ENCODE results near the gene ALDH1A2.

Gene ALDH1A2

DNA sequence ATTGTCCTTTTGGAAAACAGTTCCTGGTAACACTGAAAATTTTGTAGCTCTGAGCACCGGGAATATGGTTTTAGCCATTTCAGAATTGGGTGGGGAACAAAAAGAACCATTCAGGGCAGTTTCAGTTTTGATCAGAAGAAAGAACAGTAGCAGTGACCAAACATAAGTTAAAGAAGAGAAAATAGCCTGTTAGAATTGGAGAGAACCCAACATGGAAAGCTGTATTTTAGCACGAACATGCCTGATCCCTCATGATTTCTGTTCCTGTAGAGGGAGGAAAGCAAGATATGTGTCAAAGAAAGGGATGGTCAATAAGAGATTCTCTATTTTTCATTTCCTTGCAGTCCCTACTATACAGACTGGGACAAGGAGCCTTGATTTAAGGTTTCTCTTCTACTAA is 119.9 kb downstream of the ALDH1A2 start:
- H4K5ac ChIP-seq (ENCODE audit: low read length) = no peak overlapping the region
- DNase-seq = no peak
- no peak overlapping the region for H3K27ac ChIP-seq (ENCODE audit: low read depth, low read length)
- no peaks in the 10 kb centered on the region for H3K79me1 ChIP-seq (ENCODE audit: low read length)
- H3K36me3 ChIP-seq (ENCODE audit: control insufficient read depth, insufficient read depth, low read length) = no peaks in the 10 kb centered on the region
- no peak overlapping the region for H2BK120ac ChIP-seq (ENCODE audit: low read depth, low read length)
- H3K23ac ChIP-seq (ENCODE audit: low read length) = no peak overlapping the region
- H3K18ac ChIP-seq (ENCODE audit: low read length) = no peak overlapping the region
- no peak overlapping the region for H3K4ac ChIP-seq (ENCODE audit: low read depth, low read length)
- no peak overlapping the region for H4K8ac ChIP-seq (ENCODE audit: low read depth, low read length)
- no peak overlapping the region for H3K9ac ChIP-seq (ENCODE audit: low read length)
- H3K4me3 ChIP-seq (ENCODE audit: low read length) = no peak overlapping the region
- H2AK5ac ChIP-seq (ENCODE audit: low read length) = no peak overlapping the region
- H3K4me2 ChIP-seq (ENCODE audit: low read length) = no peak overlapping the region
- WGBS (ENCODE audit: extremely low coverage, insufficient coverage, low lambda C conversion rate) = no CpG with 5 or more reads among the region's 2 CpGs
- H3K4me1 ChIP-seq (ENCODE audit: control insufficient read depth, low read depth, low read length) = no peaks in the 10 kb centered on the region
- H3K79me2 ChIP-seq (ENCODE audit: control insufficient read depth, insufficient read depth, low read length) = no peaks in the 10 kb centered on the region
- no peak overlapping the region for H2BK15ac ChIP-seq (replicated peaks; ENCODE audit: low read depth)
- H3K56ac ChIP-seq (ENCODE audit: low read length) = no peak overlapping the region
- H3K27me3 ChIP-seq (ENCODE audit: insufficient read depth, low read length, poor library complexity) = no peaks in the 10 kb centered on the region
- no peak overlapping the region for H2BK5ac ChIP-seq (ENCODE audit: low read length)

DNA sequence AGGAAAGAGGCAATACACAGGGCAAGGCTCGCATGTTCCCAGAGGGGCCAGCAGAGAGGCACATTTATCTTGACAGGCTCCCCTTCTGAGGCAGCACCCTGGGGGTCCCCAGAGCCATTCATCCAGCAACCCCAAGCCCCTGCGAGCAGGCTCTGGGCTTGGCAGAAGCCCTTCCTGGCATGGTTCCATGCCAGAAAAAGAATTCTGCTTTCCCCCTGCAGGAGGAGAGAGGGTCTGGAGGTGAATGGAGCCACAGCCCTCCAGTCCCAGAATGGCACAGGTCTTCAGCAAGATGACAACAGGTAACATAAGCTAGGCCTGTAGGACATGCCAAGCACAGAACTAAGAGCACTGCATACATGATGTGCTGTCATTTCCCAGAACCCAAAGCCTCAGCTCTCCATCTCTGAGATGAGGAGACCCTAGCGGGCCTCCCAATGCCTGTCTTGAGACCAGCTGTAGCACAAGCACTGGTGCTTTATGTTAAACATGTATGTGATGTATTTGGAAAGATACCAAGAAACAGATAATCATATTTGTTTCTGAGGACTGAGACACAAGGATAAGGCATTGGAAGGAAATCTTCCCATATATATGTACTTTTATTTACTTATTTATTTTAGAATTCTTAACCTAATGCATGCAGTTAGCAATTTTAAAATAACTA is 121.6 kb downstream of the ALDH1A2 start:
- no peaks in the 10 kb centered on the region for H3K4me1 ChIP-seq (ENCODE audit: control insufficient read depth, low read depth, low read length)
- H4K5ac ChIP-seq (ENCODE audit: low read length) = no peak overlapping the region
- no peak overlapping the region for H2BK5ac ChIP-seq (ENCODE audit: low read length)
- no peak overlapping the region for H2AK5ac ChIP-seq (ENCODE audit: low read length)
- H3K9ac ChIP-seq (ENCODE audit: low read length) = no peak overlapping the region
- no peak overlapping the region for H3K23ac ChIP-seq (ENCODE audit: low read length)
- H4K8ac ChIP-seq (ENCODE audit: low read depth, low read length) = no peak overlapping the region
- no peaks in the 10 kb centered on the region for H3K36me3 ChIP-seq (ENCODE audit: control insufficient read depth, insufficient read depth, low read length)
- H2BK15ac ChIP-seq (replicated peaks; ENCODE audit: low read depth) = no peak overlapping the region
- H3K27me3 ChIP-seq (ENCODE audit: insufficient read depth, low read length, poor library complexity) = no peaks in the 10 kb centered on the region
- H2BK120ac ChIP-seq (ENCODE audit: low read depth, low read length) = no peak overlapping the region
- no peak overlapping the region for H3K4me2 ChIP-seq (ENCODE audit: low read length)
- H3K18ac ChIP-seq (ENCODE audit: low read length) = no peak overlapping the region
- H3K56ac ChIP-seq (ENCODE audit: low read length) = no peak overlapping the region
- no peak overlapping the region for H3K27ac ChIP-seq (ENCODE audit: low read depth, low read length)
- H3K79me1 ChIP-seq (ENCODE audit: low read length) = no peaks in the 10 kb centered on the region
- H3K4ac ChIP-seq (ENCODE audit: low read depth, low read length) = no peak overlapping the region
- DNase-seq = no peak
- H3K4me3 ChIP-seq (ENCODE audit: low read length) = no peak overlapping the region
- no CpG with 5 or more reads among the region's 3 CpGs for WGBS (ENCODE audit: extremely low coverage, insufficient coverage, low lambda C conversion rate)
- H3K79me2 ChIP-seq (ENCODE audit: control insufficient read depth, insufficient read depth, low read length) = no peaks in the 10 kb centered on the region

DNA sequence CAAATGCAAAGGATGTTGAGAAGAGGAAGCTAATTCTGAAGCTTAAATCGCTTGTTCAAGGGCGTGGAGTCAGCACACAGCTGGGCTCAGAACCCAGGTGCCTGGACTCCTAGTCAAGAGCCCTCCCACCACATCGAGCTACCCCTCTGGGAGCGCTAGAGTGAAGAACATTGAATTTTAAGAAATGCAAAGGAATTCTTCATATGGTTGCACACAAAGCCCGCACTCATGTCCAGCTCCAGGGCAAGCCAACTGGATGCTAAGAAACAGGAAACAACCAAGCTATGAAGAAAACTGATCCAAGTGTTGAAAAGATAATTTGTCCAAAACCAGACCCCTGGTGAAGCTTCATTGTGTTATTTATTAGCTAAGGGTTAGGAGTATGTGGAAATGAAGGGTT is 122.3 kb downstream of the ALDH1A2 start:
- H3K4me1 ChIP-seq (ENCODE audit: control insufficient read depth, low read depth, low read length) = no peaks in the 10 kb centered on the region
- H3K27ac ChIP-seq (ENCODE audit: low read depth, low read length) = no peak overlapping the region
- H3K4me2 ChIP-seq (ENCODE audit: low read length) = no peak overlapping the region
- H4K5ac ChIP-seq (ENCODE audit: low read length) = no peak overlapping the region
- no peaks in the 10 kb centered on the region for H3K79me1 ChIP-seq (ENCODE audit: low read length)
- H3K79me2 ChIP-seq (ENCODE audit: control insufficient read depth, insufficient read depth, low read length) = no peaks in the 10 kb centered on the region
- DNase-seq = no peak
- H3K18ac ChIP-seq (ENCODE audit: low read length) = no peak overlapping the region
- H2BK15ac ChIP-seq (replicated peaks; ENCODE audit: low read depth) = no peak overlapping the region
- no peak overlapping the region for H2AK5ac ChIP-seq (ENCODE audit: low read length)
- no peak overlapping the region for H3K56ac ChIP-seq (ENCODE audit: low read length)
- H3K23ac ChIP-seq (ENCODE audit: low read length) = no peak overlapping the region
- H4K8ac ChIP-seq (ENCODE audit: low read depth, low read length) = no peak overlapping the region
- no peak overlapping the region for H3K4ac ChIP-seq (ENCODE audit: low read depth, low read length)
- H3K27me3 ChIP-seq (ENCODE audit: insufficient read depth, low read length, poor library complexity) = no peaks in the 10 kb centered on the region
- no peak overlapping the region for H2BK5ac ChIP-seq (ENCODE audit: low read length)
- H3K36me3 ChIP-seq (ENCODE audit: control insufficient read depth, insufficient read depth, low read length) = no peaks in the 10 kb centered on the region
- no peak overlapping the region for H2BK120ac ChIP-seq (ENCODE audit: low read depth, low read length)
- H3K9ac ChIP-seq (ENCODE audit: low read length) = no peak overlapping the region
- no CpG with 5 or more reads among the region's 5 CpGs for WGBS (ENCODE audit: extremely low coverage, insufficient coverage, low lambda C conversion rate)
- H3K4me3 ChIP-seq (ENCODE audit: low read length) = no peak overlapping the region

DNA sequence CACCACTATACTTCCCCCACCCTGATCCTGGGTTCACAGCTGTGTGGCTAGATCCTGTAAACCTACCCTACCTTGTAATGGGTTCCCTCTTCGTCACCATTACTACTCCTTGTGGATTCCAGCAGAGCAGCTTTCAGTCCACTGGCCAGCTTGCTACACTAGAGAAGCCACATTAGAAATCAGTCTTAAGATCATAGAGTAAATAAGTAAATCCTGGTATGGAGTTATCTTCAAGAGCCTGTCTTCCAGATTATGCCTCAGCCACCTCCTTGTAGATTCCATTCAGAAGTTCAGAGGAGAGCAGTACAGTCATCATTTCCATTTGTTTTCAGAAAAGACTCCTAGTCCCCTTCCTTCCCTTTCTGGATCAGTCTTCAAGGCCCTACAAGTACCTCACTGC is 123.7 kb downstream of the ALDH1A2 start:
- H3K4ac ChIP-seq (ENCODE audit: low read depth, low read length) = no peak overlapping the region
- H2AK5ac ChIP-seq (ENCODE audit: low read length) = no peak overlapping the region
- H3K36me3 ChIP-seq (ENCODE audit: control insufficient read depth, insufficient read depth, low read length) = no peaks in the 10 kb centered on the region
- H3K18ac ChIP-seq (ENCODE audit: low read length) = no peak overlapping the region
- no peak overlapping the region for H3K56ac ChIP-seq (ENCODE audit: low read length)
- H3K23ac ChIP-seq (ENCODE audit: low read length) = no peak overlapping the region
- H3K4me1 ChIP-seq (ENCODE audit: control insufficient read depth, low read depth, low read length) = no peaks in the 10 kb centered on the region
- no peak overlapping the region for H4K5ac ChIP-seq (ENCODE audit: low read length)
- no peak overlapping the region for H3K4me3 ChIP-seq (ENCODE audit: low read length)
- no peak overlapping the region for H4K8ac ChIP-seq (ENCODE audit: low read depth, low read length)
- WGBS (ENCODE audit: extremely low coverage, insufficient coverage, low lambda C conversion rate) = no CpG with 5 or more reads among the region's 1 CpG
- H3K4me2 ChIP-seq (ENCODE audit: low read length) = no peak overlapping the region
- H2BK5ac ChIP-seq (ENCODE audit: low read length) = no peak overlapping the region
- H3K79me2 ChIP-seq (ENCODE audit: control insufficient read depth, insufficient read depth, low read length) = no peaks in the 10 kb centered on the region
- no peak overlapping the region for H3K27ac ChIP-seq (ENCODE audit: low read depth, low read length)
- DNase-seq = no peak
- H3K27me3 ChIP-seq (ENCODE audit: insufficient read depth, low read length, poor library complexity) = no peaks in the 10 kb centered on the region
- H3K79me1 ChIP-seq (ENCODE audit: low read length) = no peaks in the 10 kb centered on the region
- H3K9ac ChIP-seq (ENCODE audit: low read length) = no peak overlapping the region
- H2BK15ac ChIP-seq (replicated peaks; ENCODE audit: low read depth) = no peak overlapping the region
- H2BK120ac ChIP-seq (ENCODE audit: low read depth, low read length) = no peak overlapping the region

DNA sequence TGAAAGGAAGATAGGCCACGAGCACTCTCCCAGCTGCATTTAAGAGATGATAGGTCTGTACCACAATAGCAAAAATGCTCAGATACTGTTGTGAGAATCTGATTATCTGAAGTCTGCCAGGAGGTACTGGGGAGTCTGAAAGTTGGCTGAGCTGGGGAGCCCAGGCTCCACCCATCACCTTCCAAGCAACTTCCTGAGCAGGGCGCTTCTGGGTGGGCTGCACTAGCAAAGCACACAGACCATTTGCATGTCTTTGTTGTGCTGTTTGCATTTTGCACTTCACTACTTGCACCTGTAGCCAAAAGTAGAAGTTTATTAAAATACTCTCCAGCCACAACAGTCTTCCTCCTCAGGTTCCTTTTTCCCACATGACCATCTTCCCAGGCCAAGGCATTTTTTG is 133.2 kb downstream of the ALDH1A2 start:
- H2BK5ac ChIP-seq (ENCODE audit: low read length) = no peak overlapping the region
- no peak overlapping the region for H3K56ac ChIP-seq (ENCODE audit: low read length)
- no peak overlapping the region for H3K4me2 ChIP-seq (ENCODE audit: low read length)
- H3K4me3 ChIP-seq (ENCODE audit: low read length) = no peak overlapping the region
- H3K27ac ChIP-seq (ENCODE audit: low read depth, low read length) = no peak overlapping the region
- H3K4ac ChIP-seq (ENCODE audit: low read depth, low read length) = no peak overlapping the region
- no CpG with 5 or more reads among the region's 2 CpGs for WGBS (ENCODE audit: extremely low coverage, insufficient coverage, low lambda C conversion rate)
- H3K27me3 ChIP-seq (ENCODE audit: insufficient read depth, low read length, poor library complexity) = no peaks in the 10 kb centered on the region
- H4K8ac ChIP-seq (ENCODE audit: low read depth, low read length) = no peak overlapping the region
- no peak overlapping the region for H2BK15ac ChIP-seq (replicated peaks; ENCODE audit: low read depth)
- H3K18ac ChIP-seq (ENCODE audit: low read length) = no peak overlapping the region
- no peaks in the 10 kb centered on the region for H3K79me1 ChIP-seq (ENCODE audit: low read length)
- H4K5ac ChIP-seq (ENCODE audit: low read length) = no peak overlapping the region
- no peak for DNase-seq
- H2BK120ac ChIP-seq (ENCODE audit: low read depth, low read length) = no peak overlapping the region
- no peaks in the 10 kb centered on the region for H3K79me2 ChIP-seq (ENCODE audit: control insufficient read depth, insufficient read depth, low read length)
- H3K23ac ChIP-seq (ENCODE audit: low read length) = no peak overlapping the region
- no peak overlapping the region for H2AK5ac ChIP-seq (ENCODE audit: low read length)
- no peaks in the 10 kb centered on the region for H3K36me3 ChIP-seq (ENCODE audit: control insufficient read depth, insufficient read depth, low read length)
- no peak overlapping the region for H3K9ac ChIP-seq (ENCODE audit: low read length)
- no peaks in the 10 kb centered on the region for H3K4me1 ChIP-seq (ENCODE audit: control insufficient read depth, low read depth, low read length)

DNA sequence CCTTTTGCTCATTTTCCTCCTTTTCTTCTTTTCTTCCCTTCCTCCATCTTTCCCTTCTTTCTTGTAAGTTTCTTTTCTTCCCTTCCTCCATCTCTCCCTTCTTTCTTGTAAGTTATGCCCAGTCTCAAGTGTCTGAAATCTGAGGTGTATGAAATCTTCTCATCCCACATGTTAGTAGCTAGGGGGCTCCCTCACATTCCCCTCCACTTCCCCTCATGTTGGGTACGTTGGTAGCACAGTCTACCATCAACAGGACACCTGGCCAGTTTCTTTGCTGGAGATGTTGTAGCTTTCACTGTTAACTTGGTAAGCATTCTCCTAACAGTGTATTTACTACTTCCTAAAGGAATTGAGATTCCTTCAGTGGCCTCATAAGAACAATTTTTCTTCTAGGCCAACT is 133.9 kb downstream of the ALDH1A2 start:
- no peak overlapping the region for H2BK120ac ChIP-seq (ENCODE audit: low read depth, low read length)
- no peak overlapping the region for H2AK5ac ChIP-seq (ENCODE audit: low read length)
- WGBS (ENCODE audit: extremely low coverage, insufficient coverage, low lambda C conversion rate) = no CpG with 5 or more reads among the region's 1 CpG
- no peak for DNase-seq
- no peak overlapping the region for H3K4me2 ChIP-seq (ENCODE audit: low read length)
- no peak overlapping the region for H3K18ac ChIP-seq (ENCODE audit: low read length)
- no peaks in the 10 kb centered on the region for H3K79me2 ChIP-seq (ENCODE audit: control insufficient read depth, insufficient read depth, low read length)
- no peak overlapping the region for H4K5ac ChIP-seq (ENCODE audit: low read length)
- H3K9ac ChIP-seq (ENCODE audit: low read length) = no peak overlapping the region
- H3K27me3 ChIP-seq (ENCODE audit: insufficient read depth, low read length, poor library complexity) = no peaks in the 10 kb centered on the region
- H3K56ac ChIP-seq (ENCODE audit: low read length) = no peak overlapping the region
- H3K4me1 ChIP-seq (ENCODE audit: control insufficient read depth, low read depth, low read length) = no peaks in the 10 kb centered on the region
- no peaks in the 10 kb centered on the region for H3K36me3 ChIP-seq (ENCODE audit: control insufficient read depth, insufficient read depth, low read length)
- no peak overlapping the region for H3K4ac ChIP-seq (ENCODE audit: low read depth, low read length)
- no peak overlapping the region for H3K23ac ChIP-seq (ENCODE audit: low read length)
- H2BK15ac ChIP-seq (replicated peaks; ENCODE audit: low read depth) = no peak overlapping the region
- H3K4me3 ChIP-seq (ENCODE audit: low read length) = no peak overlapping the region
- no peak overlapping the region for H2BK5ac ChIP-seq (ENCODE audit: low read length)
- H3K27ac ChIP-seq (ENCODE audit: low read depth, low read length) = no peak overlapping the region
- no peaks in the 10 kb centered on the region for H3K79me1 ChIP-seq (ENCODE audit: low read length)
- no peak overlapping the region for H4K8ac ChIP-seq (ENCODE audit: low read depth, low read length)

Data from mesendoderm (in vitro differentiated cells).